Fibroblast of skin of abdomen (primary cell): ENCODE results near the gene TRPM2.
"Not testable (repeated sequence)": the region's sequence is repeated elsewhere in the genome, so short reads cannot be mapped to it uniquely, and the experiment has no call there.

Experiments
- DNase-seq: peaks from one replicate; pipeline ENCODE4 v3.0.0-alpha.2; 2013

Gene TRPM2

GRCh38 chr21:44416193-44416592 lies 62.8 kb downstream of the TRPM2 start:
- DNase-seq: no peak

- DNase-seq: not testable (repeated sequence)
Measured at GRCh38 chr21:44417621-44418107, 64.2 kb downstream of the TRPM2 start.

GRCh38 chr21:44418108-44418875 lies 64.9 kb downstream of the TRPM2 start:
- DNase-seq: no peak

GRCh38 chr21:44418876-44419230 lies 65.4 kb downstream of the TRPM2 start:
- no peak for DNase-seq

GRCh38 chr21:44419679-44420078 lies 66.3 kb downstream of the TRPM2 start:
- DNase-seq: no peak

- no peak for DNase-seq
Measured at GRCh38 chr21:44420416-44421205, 67.2 kb downstream of the TRPM2 start.

GRCh38 chr21:44421901-44422840 lies 68.8 kb downstream of the TRPM2 start:
- no peak for DNase-seq

- no peak for DNase-seq
Measured at GRCh38 chr21:44423312-44423821, 69.9 kb downstream of the TRPM2 start.

GRCh38 chr21:44423941-44424607 lies 70.7 kb downstream of the TRPM2 start:
- no peak for DNase-seq

- no peak for DNase-seq
Measured at GRCh38 chr21:44424608-44425306, 71.3 kb downstream of the TRPM2 start.

GRCh38 chr21:44425307-44425894 lies 72.0 kb downstream of the TRPM2 start:
- DNase-seq: no peak

- no peak for DNase-seq
Measured at GRCh38 chr21:44425895-44426662, 72.7 kb downstream of the TRPM2 start.

- DNase-seq: no peak
Measured at GRCh38 chr21:44426663-44427191, 73.3 kb downstream of the TRPM2 start.

- DNase-seq: no peak
Measured at GRCh38 chr21:44427241-44428120, 74.1 kb downstream of the TRPM2 start.

- no peak for DNase-seq
Measured at GRCh38 chr21:44428281-44428960, 75.0 kb downstream of the TRPM2 start.

GRCh38 chr21:44429894-44430293 lies 76.5 kb downstream of the TRPM2 start:
- no peak for DNase-seq

GRCh38 chr21:44431300-44431699 lies 77.9 kb downstream of the TRPM2 start:
- DNase-seq: no peak
